Neural crest cell (in vitro differentiated cells): Measurements from ENCODE around the gene SAA4. TPM values are rescaled to one million over a fixed set of nuclear protein-coding genes. Genes with fewer than 3 reads are reported as not detected.
"Not testable (repeated sequence)": the region's sequence is repeated elsewhere in the genome, so short reads cannot be mapped to it uniquely, and the experiment has no call there.

Experiments used
- DNase-seq: peaks from one replicate; pipeline ENCODE4 v3.0.0; 2021; ENCODE audit warnings: low read depth, mixed read lengths, low spot score
- H3K27ac Mint-ChIP-seq: one replicate; pipeline ENCODE4 v1.8.0; 2021; ENCODE audit warnings: mild to moderate bottlenecking, mixed read lengths; ENCODE audit not compliant: unreplicated experiment
- H3K27me3 Mint-ChIP-seq: 2 replicates; pipeline ENCODE4 v1.8.0; 2021; ENCODE audit warnings: low read depth, mild to moderate bottlenecking, mixed read lengths
- H3K36me3 Mint-ChIP-seq: 2 replicates; pipeline ENCODE4 v1.8.0; 2021; ENCODE audit warnings: low read depth, mild to moderate bottlenecking, mixed read lengths
- H3K4me1 Mint-ChIP-seq: 2 replicates; pipeline ENCODE4 v1.8.0; 2021; ENCODE audit warnings: mixed read lengths
- H3K4me3 Mint-ChIP-seq: one replicate; pipeline ENCODE4 v1.8.0; 2021; ENCODE audit warnings: mild to moderate bottlenecking, mixed read lengths
- H3K9me3 Mint-ChIP-seq: 2 replicates; pipeline ENCODE4 v1.8.0; 2021; ENCODE audit warnings: mixed read lengths
- total RNA-seq: library from RNA; stranded (reverse); gene quantifications from 2 replicates; pipeline ENCODE4 v1.2.1, GENCODE V29; 2021
- TF ChIP-seq, protein P1 (sequence below): fragments of 200-600 bp; sonication (generic); conservative IDR thresholded peaks from 2 replicates; pipeline ENCODE4 v1.5.0; 2021; ENCODE audit warnings: antibody characterized with exemption, mild to moderate bottlenecking

SAA4 gene
- total RNA-seq, 1 donor from 2014 or later, result not detected

DNA sequence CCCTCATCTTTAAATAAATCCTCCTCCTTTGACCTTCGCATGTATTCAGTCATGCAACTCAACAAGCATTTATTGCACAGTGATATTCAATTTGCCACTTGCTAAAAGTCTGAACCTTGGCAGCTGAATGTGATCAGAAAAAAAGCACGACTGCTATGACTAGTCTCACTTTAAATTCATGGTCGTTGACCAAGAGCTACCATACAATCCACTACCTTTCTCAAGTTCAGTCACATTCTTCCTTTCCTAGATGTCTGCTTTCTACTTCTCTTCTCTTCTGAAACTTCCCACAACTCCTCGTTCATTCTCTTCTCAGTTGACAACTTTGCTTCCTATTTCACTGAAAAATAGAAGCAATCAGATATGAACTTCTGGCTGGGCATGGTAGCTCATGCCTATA, 27.4 kb upstream of the SAA4 start:
- H3K9me3 Mint-ChIP-seq, result no peaks in the 10 kb centered on the region
- H3K4me3 Mint-ChIP-seq, result no peak overlapping the region
- H3K27ac Mint-ChIP-seq, result no peak overlapping the region
- no peaks in the 10 kb centered on the region for H3K4me1 Mint-ChIP-seq
- H3K27me3 Mint-ChIP-seq, result peaks cover 2% of the 10 kb centered on the region
- TF ChIP-seq, protein P1, sequence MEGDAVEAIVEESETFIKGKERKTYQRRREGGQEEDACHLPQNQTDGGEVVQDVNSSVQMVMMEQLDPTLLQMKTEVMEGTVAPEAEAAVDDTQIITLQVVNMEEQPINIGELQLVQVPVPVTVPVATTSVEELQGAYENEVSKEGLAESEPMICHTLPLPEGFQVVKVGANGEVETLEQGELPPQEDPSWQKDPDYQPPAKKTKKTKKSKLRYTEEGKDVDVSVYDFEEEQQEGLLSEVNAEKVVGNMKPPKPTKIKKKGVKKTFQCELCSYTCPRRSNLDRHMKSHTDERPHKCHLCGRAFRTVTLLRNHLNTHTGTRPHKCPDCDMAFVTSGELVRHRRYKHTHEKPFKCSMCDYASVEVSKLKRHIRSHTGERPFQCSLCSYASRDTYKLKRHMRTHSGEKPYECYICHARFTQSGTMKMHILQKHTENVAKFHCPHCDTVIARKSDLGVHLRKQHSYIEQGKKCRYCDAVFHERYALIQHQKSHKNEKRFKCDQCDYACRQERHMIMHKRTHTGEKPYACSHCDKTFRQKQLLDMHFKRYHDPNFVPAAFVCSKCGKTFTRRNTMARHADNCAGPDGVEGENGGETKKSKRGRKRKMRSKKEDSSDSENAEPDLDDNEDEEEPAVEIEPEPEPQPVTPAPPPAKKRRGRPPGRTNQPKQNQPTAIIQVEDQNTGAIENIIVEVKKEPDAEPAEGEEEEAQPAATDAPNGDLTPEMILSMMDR, result no peak
- DNase-seq, result no peak
- H3K36me3 Mint-ChIP-seq, result no peaks in the 10 kb centered on the region

DNA sequence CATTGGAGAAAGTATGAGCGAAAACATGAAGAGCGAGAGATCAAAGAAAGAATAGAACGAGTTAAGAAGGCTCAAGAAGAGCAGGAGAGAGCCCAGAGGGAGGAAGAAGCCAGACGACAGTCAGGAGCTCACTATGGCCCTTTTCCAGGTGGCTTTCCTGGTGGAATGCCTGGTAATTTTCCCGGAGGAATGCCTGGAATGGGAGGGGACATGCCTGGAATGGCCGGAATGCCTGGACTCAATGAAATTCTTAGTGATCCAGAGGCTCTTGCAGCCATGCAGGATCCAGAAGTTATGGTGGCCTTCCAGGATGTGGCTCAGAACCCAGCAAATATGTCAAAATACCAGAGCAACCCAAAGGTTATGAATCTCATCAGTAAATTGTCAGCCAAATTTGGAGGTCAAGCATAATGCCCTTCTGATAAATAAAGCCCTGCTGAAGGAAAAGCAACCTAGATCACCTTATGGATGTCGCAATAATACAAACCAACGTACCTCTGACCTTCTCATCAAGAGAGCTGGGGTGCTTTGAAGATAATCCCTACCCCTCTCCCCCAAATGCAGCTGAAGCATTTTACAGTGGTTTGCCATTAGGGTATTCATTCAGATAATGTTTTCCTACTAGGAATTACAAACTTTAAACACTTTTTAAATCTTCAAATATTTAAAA, 26.2 kb upstream of the SAA4 start:
- not testable (repeated sequence) for H3K27ac Mint-ChIP-seq, H3K27me3 Mint-ChIP-seq, DNase-seq, H3K9me3 Mint-ChIP-seq, H3K4me1 Mint-ChIP-seq, H3K4me3 Mint-ChIP-seq, H3K36me3 Mint-ChIP-seq

DNA sequence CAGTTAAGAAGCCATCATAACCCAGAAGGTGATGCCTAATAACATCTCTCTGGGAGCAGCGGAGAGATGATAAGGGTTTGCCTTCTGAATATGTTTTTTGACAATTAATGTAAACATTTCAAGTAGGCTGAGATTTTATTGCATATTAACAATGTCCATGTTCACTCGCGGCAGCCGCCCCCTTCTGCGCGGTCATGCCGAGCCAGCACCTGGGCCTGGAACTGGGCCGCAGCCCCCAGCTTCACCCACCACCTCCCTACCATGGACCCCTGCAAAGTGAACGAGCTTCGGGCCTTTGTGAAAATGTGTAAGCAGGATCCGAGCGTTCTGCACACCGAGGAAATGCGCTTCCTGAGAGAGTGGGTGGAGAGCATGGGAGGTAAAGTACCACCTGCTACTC, 25.1 kb upstream of the SAA4 start:
- Mint-ChIP-seq H3K4me1 (no peaks in the 10 kb centered on the region), H3K27ac (no peak overlapping the region), H3K9me3 (no peaks in the 10 kb centered on the region), H3K4me3 (no peak overlapping the region), H3K36me3 (no peaks in the 10 kb centered on the region), H3K27me3 (peaks cover 2% of the 10 kb centered on the region)
- DNase-seq, result no peak
- TF ChIP-seq, protein P1, result no peak

DNA sequence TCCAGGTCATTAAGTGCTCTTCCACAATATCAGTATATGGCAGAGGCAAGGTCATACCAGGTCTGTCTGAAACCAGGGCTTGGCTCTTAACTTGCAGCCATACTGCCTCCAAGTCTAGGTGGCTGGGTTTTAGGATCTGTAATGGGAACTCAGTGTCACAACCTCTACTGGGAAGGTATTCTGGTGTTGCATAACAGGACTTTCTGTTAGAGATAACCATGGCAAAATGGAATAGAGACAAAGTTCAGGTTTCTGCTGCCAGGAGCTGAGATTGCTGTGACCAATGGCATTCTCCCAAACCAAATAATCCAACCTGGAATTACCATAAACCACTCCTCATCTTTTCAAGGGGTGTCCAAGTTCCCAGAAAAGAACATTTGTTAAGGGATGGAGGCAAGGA, 22.7 kb upstream of the SAA4 start:
- H3K27me3 Mint-ChIP-seq, result no peaks in the 10 kb centered on the region
- no peaks in the 10 kb centered on the region for H3K9me3 Mint-ChIP-seq
- H3K27ac Mint-ChIP-seq, result no peak overlapping the region
- TF ChIP-seq, protein P1, result no peak
- no peak overlapping the region for H3K4me3 Mint-ChIP-seq
- no peak for DNase-seq
- no peaks in the 10 kb centered on the region for H3K36me3 Mint-ChIP-seq
- H3K4me1 Mint-ChIP-seq, result no peaks in the 10 kb centered on the region

DNA sequence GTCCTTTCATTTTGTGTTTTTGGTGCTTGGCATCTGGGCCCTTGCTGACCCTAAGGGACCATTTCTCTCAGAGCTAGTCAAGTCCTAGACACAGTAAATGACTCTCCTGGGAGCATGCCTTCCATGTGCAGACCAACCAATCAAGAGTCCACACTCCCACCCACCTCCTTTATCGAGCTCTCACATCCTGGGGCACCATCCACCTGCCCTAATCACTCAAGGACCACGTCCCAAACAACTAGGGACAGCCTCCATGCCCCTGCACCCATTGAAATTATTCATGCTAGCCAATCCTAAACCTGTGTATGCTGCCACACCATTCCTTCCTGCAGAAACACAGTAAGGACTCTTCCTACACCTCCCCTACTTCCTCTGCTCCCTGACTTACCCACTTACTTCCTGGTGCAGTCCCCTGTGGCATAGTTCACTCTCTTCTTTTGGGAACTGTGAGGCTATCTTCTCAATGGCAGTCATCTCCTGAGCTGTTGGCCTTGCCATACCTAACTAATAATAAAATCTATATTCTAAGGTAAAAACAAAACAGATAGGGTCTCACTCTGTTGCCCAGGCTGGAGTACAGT, 18.3 kb upstream of the SAA4 start:
- Mint-ChIP-seq H3K27me3 (no peaks in the 10 kb centered on the region), H3K9me3 (no peaks in the 10 kb centered on the region), H3K4me1 (no peaks in the 10 kb centered on the region), H3K4me3 (no peak overlapping the region), H3K36me3 (no peaks in the 10 kb centered on the region), H3K27ac (peak overlapping the region; percentile 19)
- TF ChIP-seq, protein P1, result no peak
- no peak for DNase-seq

DNA sequence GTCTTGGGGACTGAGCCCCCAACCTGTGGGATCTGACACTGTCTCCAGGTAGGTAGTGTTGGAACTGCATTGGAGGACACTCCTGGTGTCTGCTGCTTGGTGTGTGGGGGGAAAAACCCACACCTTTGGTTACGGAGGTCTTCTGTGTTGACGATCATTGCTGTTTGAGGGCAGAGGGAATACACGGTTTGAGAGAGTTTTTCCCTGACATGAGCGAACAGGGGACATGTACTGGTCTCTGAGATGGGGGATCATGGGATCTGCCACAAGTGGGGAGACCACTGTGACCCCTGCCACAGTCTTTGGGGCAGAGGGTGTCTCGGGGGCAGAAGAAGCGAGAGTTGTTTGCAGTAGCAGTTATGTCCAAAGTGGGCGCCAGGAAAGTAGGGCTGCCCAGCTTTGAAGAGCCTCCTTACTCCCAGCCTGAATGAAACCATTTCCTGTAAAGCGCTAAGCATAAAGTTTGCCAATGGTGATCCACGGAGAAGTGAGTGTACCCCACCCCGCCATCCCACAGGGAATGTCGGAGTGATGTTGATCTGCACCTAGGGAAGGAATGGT, 17.3 kb upstream of the SAA4 start:
- Mint-ChIP-seq H3K36me3 (no peaks in the 10 kb centered on the region), H3K9me3 (no peaks in the 10 kb centered on the region), H3K4me3 (no peak overlapping the region), H3K4me1 (no peaks in the 10 kb centered on the region), H3K27me3 (no peaks in the 10 kb centered on the region), H3K27ac (peak overlapping the region; percentile 54)
- TF ChIP-seq, protein P1, result no peak
- no peak for DNase-seq
